CD4-positive, alpha-beta T cell treated with Interleukin-4 for 4 hours (primary cell): ENCODE measurements around the gene NDUFS7.

ENCODE experiments used
- DNase-seq: peaks from one replicate; pipeline ENCODE4 v3.0.0-alpha.2; 2020

Gene NDUFS7

DNA sequence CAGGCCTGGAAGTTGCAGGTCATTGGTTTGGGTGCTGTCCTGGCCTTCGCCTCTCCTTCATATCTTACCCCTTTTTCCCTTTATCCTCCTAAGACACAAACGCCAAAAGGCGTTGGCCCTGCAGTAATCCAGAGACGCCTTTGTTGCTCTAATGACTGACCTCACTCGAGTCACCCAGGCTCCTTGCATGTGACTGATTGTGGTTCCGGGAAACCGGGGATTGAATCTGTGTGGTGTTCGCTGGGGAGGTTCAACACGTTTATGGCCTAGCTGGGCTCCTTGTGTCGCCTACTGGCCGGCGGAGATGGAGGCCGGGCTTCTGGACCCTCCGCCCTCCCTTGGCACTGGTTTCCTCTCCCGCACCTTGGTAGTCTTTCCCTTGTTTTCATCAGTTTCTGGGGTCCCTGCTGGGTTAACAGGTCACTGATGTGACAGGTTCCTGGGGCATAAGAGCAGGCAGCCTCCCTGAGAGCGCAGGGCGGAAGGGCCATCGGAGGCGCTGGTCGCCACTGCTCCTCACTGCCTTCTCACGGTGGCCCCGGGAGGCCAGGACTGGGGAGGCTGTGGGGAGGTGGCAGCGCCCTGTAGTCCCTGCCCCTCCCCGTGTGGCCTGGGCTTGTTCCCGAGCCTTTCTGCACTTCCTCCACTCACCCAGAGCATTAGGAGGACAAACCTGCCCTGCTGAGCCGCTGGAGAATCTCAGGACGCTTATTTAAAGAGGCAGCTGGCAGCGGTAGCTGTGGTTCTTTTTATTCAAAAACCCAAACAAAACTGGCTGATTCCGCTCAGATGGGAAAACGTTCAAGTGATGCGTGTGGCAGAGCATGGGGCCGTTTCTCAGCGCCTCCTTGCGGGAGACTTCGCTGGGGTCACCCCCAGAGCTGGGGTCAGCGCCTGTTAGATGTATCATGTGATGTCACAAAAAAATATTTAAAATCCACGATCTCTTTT lies 18.1 kb upstream of the NDUFS7 start:
- DNase-seq = no peak

DNA sequence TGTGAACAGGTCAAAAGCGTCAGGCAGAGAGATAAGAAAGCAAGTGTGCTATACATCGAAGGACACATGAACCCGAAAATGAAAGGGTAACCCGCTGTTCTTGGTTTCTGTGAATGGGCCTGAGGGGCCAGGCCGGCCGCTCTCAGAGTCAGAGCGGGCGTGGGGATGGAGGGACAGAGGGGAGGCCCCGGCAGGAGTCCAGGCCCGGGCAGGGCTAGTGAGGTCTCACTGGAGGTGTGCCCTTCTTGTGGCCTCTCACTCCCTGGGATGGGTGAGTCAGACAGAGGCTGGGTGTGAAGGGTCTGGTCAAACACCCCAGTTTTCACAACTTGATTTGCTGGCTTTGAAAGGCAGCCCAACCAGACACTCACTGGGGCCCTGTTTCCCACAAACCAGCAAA lies 17.4 kb upstream of the NDUFS7 start:
- no peak for DNase-seq

DNA sequence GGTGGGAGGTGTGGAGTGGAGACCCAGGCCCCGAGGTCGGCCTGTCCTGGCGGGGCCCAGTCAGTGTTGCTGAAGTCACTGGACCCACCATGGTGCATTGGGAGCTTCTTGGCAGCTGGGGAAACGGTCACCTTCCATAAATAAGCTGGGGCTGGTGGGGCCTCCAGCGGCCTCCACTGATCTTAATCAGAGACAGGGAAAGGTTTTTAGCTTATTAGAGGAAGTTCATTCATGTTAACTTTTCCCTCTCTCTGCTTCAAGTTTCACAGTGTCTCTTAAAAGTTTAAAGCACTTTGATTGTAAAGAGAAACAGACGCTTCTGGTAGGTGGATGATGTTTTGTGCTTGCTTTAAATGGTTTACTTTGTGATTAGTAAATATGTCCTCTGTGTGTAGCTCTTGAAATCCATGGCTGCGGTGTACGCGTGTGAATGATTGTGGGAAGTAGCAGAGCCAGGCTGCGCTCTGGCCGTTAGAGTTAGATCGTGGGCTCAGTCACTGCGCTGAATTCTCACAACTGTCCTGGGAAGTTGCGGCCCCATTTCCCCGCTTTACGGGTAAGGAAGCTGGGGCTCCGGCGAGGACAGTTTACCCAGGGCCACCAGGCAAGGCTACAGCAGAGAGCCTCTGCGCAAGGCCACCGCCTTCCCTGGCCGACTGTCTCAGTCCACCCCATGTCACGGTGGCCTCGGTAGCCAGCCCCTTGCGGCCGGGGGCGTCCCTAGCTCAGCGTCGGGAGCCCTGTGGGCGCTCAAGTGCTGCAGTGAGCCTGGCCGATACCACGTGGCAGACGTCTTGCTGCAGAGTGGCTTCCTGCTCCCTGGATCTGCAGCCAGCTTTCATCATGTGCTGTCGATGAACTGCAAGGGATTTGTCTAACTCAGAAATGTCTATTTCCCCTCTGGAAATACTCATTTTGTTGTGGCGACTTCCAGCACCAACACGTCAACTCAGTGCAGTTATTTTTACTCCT lies 16.5 kb upstream of the NDUFS7 start:
- DNase-seq = no peak

DNA sequence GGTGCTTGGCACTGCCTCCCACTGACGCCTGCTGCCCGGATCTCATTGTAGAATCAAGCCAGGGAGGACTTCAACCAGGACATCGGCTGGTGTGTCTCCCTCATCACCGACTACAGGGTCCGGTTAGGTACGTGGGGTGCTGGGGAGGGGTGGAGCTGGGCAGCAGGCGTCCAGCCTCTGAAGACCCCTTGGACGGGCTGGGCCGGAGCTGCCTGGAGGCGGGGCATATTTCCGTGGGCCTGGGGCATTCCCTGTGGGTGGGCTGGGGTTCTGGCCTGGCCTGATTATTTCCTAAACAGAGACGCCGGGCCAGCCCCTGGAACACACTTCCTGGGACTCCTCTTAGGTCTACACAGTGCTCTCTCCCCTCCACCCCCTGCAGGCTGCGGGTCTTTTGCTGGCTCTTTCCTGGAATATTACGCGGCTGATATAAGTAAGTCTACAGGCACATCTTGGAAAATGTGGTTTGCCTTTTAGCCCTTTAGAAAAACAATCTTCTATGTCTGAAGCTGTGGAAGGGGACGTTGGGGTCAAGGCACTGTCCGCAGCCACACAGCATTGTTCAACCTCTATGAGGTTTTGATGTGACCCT lies 14.4 kb upstream of the NDUFS7 start:
- DNase-seq = no peak

DNA sequence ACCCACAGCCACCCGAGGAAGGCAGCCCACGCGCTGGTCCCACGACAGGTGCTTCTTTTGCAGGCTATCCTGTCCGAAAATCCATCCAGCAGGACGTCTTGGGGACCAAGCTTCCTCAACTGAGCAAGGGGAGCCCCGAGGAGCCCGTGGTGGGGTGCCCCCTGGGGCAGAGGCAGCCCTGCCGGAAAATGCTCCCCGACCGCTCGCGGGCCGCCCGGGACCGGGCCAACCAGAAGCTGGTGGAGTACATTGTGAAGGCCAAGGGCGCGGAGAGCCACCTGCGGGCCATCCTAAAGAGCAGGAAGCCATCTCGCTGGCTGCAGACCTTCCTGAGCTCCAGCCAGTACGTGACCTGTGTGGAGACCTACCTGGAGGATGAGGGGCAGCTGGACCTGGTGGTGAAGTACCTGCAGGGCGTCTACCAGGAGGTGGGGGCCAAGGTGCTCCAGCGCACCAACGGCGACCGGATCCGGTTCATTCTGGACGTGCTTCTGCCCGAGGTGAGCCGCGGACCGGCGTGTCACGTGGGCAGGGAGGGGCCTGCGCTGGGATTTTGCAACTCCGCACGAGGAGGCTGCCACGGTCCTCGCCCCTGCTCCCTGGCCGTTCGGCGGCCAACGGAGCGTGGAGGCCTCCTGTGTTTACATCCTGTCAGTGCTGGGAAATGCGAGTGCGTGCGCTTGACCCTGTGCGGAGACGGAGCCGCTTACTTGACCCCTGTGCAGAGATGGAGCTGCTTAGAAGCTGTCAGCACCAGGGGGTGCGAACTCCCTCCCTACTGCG lies 12.9 kb upstream of the NDUFS7 start:
- DNase-seq = no peak

DNA sequence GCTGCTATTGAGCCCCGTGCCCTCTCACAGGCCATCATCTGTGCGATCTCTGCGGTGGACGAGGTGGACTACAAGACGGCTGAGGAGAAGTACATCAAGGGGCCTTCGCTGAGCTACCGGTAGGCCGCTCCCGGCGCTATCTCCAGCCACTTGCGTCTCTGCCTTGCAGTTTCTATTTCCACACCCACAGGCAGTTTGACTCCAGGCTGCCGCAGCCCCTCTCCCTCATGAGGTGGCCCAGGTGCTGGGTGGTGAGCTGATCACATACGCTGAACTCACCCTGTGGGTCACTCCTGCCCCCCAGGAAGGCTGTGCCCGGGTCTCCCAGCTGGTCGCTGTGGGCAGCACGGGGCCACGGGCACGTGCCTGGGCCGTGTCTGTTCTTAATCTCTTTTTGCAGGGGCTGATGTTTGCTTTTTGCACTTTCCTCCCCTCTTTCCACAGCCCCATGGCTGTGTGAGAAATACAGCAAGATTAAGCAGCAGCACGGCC lies 10.6 kb upstream of the NDUFS7 start:
- DNase-seq = no peak

DNA sequence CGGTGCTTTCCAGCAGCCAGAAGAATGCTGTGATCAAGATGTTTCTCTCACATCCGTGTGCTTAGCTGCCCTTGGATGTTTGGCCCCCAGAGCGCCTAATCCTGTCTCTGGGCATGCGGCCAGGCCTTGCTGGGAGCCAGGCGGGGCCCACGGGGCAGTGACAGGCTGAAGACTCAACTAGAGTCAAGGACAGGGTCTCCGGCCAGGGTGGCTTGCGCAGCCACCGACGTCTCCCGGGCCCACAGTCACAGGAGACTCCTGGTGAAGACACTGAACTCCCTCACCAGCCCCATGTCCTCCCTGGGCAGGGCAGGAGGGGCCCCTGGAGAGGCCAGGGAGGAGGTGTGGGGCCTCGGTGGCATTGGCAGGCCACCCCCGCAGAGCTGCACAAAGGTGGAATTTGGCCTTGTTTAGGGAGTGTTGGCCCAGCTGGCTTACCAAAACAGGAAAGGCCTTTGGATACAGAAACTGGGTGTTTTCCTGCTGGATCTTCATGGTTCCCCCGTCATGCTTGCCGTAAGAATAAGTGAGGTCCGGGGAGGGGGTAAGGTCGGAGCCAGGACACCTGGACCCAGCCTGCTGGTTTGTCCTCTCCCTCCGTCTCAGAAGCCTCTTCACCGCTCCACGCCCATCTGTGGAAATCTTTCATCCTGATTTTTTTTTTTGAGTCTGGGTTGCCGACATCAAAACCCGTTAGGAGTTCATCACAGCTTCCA lies 10.0 kb upstream of the NDUFS7 start:
- no peak for DNase-seq

DNA sequence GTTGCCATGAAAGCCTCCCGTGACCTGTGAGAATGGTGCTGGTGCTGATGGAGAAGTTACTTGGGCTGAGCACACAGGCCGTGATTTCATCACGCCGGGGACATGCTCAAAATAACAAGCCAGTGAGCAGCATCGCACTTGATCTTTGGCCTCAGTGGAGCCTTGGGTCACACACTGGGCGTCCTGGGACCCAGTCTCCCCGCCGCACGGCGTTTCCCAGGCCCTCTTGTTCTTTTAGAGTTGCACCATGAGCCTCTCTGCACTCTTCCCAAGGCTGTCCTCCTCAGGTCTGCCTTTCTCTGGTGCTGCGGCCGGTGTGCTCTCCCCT lies 9.5 kb upstream of the NDUFS7 start:
- no peak for DNase-seq

DNA sequence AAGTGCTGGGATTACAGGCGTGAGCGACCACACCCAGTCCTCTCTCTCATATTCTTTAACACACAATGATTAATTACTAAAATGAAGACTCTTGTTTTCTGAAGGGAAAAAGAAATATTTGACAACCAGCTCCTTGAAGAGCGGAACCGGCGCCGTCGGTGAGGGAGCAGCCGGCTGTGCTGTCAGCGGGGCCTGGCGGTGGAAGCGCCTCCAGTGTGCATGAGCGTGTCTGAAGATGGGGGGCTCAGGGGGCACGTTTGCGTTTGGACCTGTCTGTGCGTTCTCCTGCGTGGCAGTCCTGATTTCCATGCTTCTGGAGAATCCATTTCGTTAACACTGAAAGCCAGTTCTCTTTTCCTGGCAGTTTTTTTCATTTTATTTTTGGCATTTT lies 7.3 kb upstream of the NDUFS7 start:
- no peak for DNase-seq

DNA sequence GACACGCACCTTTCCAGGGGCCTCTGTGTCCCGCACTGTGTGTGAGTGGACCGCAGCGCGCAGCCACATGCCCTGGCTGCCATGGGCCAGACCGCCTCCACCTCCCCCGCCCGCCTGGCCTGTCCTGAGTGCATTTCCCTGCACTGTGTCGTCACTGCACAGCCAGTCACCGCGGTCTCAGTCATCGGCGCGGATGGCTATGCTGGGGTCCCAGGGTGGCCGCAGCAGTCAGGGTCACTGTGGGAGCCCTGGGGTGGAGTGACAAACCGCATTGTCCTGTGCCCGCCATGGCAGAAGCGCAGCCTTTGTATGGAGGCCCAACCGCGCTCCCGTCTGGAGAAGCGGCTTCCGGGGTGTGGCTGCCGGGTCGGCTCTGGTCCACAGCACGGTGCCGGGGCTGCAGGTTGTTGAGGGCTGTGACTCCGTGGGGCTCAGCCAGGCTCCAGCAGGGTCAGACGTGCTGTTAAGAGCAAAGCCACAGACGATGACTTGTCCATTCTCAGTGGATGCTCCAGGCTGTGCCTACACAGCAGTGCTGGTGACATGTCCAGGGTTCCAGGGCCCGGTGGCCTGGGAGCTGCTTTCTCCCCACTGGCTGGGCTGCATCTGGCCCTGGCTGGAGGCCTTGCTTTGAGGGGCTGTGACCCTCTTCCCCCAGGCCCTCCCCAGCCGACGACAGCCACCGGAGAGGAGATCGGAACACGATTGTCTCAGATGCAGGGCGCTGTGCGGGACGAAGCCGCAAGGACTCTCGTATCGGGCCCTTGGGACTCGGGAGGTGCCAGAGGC lies 6.3 kb upstream of the NDUFS7 start:
- DNase-seq = no peak

DNA sequence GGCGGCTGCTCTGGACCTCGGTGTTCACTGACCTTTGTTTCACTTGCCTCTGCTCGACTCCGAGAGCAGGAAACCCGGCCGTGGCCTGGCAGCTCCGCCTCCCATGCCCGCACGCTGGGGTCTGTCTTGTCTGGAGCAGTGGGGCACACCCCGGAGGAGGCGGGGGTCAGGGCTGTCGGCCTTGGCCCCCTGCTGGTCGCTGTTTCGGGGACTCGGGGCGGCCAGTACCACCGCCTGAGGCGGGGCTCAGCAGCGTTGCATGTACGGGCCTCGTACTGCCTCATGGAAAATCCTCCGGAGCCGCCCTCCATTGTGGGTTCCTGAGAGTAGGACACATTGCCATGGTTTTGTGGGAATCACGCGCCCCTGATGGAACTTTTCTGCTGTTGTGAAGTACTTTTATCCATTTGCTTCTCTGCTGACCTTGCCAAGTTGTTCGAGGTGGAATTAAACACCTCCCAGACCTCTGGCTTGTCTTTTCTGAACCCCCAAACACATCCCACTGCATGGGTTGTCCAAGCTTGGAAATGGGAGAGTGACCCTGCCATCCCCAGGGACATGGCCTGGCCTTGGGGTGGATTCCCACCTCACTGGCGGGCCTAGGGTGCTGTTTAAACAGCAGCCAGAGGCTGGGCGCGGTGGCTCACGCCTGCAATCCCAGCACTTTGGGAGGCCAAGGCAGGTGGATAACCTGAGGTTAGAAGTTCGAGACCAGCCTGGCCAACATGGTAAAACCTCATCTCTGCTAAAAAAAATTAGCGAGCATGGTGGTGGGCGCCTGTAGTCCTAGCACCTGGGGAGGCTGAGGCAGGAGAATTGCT lies 5.5 kb upstream of the NDUFS7 start:
- no peak for DNase-seq

DNA sequence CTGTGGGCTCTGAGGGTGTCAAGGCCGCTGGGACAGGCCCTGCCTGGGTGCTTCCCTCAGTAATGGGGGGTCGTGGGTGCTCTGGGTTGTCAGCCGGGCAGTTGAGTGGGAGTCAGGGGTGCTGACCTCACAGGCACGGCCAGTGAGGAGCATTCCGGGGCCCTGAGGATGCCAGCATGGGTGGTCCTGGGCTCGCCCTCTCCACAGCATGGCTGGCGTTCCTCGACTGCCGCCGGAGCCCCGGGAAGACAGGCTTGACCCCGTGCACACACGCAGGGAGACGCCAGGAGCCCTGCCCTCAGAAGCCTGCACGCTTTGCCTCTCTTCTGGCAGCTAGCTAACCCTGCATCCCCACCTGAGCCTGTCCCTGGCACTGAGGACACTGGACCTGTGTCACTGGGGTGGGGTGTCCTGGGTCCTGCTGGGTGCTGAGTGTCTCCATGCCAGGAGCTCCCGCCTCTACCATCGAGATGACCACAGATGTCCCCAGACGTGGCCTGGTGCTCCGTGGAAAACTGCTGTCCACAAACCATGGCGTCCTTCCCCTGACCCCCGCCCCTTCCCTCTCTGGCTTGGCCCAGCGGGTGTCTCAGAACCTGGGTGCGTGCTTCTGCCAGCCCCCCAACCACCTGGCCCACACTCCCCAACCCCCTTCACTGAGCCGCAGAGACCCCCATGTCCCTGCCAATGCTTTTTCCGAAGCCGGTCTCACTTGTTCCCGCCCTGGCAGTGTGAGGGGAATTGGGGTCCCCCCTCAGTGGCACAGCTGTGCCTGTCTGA lies 4.4 kb upstream of the NDUFS7 start:
- no peak for DNase-seq

DNA sequence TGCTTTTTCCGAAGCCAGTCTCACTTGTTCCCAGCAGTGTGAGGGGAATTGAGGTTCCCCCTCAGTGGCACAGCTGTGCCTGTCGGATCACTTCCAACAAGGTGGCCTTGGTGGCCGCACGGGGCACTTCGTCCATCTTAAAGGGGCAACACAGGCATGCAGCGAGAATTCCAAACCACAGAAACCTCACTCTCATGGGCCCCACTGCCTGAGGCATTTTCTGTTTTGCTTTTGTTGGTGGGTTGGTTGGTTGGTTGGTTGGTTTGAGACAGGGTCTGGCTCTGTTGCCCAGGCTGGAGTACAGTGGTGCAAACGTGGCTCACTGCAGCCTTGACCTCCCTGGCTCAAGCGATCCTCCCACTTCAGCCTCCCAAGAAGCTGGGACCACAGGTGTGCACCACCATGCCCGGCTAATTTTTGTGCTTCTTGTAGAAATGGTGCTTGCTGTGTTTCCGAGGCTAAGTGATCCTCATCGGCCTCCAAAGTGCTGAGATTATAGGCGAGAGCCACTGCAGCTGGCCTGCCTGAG lies 3.7 kb upstream of the NDUFS7 start:
- no peak for DNase-seq

DNA sequence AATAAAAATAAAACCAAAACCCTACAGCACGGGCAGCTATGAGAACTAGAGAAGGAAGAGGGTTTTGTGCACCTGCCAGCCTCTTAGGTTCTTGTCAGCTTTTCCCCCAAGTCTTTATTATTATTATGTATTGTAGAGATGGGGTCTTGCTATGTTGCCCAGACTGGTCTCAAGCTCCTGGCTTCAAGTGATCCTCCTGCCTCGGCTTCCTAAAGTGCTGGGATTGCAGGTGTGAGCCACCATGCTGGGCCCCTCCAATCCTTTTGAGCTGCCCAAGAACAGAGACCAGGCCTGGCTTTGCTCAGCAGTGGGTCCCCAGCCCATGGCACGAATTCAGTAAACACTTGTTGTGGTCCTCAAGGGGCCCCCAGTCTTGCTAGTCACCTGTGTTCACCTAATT lies 1.5 kb upstream of the NDUFS7 start:
- DNase-seq = no peak

DNA sequence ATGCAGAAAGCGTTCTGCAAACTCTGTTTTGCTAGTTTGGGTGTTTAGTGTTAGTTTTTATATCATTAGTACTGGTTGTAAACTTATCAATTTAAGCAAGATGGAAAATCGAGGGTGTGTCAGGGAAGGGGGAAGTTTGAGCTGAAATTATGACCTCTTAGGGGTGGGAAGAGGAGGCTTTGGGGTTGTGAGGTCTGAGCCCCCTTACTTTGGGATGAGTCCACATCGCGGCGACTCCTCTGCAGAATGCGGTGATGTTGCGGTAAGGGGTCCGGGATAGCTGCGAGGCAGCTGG lies 743 bp upstream of the NDUFS7 start:
- no peak for DNase-seq

DNA sequence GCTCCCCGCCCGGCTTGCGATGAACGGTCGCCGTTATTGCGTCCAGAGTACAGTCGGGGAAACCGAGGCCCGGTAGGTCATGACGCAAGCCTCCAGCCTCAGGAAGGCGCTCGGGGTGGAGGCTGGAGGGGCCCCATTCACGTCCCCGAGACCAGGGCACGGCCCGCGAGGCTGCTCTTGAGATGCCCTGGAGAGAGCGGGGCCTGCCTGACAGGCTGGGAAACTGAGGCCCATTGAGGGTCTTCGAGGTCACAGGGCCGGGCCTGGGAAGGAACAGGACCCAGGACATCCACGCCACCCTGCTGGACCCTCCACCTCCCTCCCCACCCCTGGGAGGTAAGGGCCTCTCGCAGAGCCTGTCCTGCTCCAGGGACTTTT lies 367 bp downstream of the NDUFS7 start:
- no peak for DNase-seq

DNA sequence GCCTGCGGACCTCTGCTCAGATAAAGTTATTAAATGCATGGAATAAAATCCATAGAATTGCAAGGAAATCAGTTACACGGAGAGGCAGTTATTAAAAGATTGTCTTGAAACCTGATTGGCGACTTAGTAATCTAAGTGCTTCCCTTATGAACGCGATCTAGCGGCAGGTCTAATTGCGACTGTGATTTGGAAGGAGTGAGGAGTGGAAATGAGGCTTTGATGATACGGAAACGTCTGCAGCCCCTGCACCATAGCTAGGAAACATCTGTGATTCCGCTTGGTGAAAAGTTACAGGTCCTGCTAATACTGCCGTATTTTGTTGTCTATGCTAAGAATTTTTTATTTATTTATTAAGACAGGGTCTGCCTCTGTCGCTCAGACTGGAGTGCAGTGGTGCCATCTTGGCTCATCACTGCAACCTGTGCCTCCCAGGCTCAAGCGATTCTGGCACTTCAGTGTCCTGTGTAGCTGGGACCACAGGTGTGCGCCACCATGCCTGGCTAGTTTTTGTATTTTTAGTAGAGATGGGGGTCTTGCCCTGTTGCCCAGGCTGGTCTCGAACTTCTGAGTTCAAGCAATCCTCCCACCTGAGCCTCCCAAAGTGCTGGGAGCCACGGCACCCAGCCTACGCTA lies 887 bp downstream of the NDUFS7 start:
- no peak for DNase-seq

DNA sequence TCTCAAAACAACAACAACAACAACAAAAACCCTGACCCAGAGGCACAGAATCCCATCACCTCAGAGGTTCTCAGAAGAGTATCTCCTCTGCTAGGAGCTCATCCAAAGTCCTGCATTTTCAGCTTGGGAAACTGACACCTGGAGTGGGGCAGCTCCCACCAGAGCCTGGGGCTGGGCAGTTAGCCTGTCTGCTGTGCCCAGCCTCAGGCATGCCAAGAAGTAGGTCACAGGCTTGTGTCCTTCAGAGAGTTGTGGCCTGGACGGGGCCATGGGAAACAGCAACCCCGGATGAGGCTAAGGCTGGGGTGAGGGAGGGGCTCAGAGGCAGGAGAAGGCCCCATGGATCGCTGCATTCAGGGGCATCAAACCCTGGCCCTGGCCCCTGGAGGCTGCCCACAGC lies 2.1 kb downstream of the NDUFS7 start:
- DNase-seq = no peak
